Astrocyte (in vitro differentiated cells and primary cell): Measurements from ENCODE around the gene TIAM2. TPM values are rescaled to one million over a fixed set of nuclear protein-coding genes. Genes with fewer than 3 reads are reported as not detected.

ENCODE experiments used
- DNase-seq: peaks from one replicate; pipeline ENCODE4 v3.0.0-alpha.2; 2010; ENCODE audit warnings: low read depth
- FAIRE-seq: peaks from 2 replicates; lab custom pipeline; 2011; peaks lifted over from hg19 to GRCh38; lab: Jason Lieb, UNC
- H2AFZ ChIP-seq: 2 replicates; pipeline ENCODE4 v1.6.0; 2012; ENCODE audit warnings: low read depth, low read length, inconsistent platforms
- H3K27ac ChIP-seq: 2 replicates; pipeline ENCODE4 v1.5.1; 2011; ENCODE audit warnings: low read depth, low read length, inconsistent platforms
- H3K27me3 ChIP-seq: 2 replicates; pipeline ENCODE4 v1.6.0; 2011; ENCODE audit warnings: low read length, inconsistent platforms; ENCODE audit not compliant: insufficient read depth
- H3K36me3 ChIP-seq: 2 replicates; pipeline ENCODE4 v1.5.1; 2011; ENCODE audit warnings: low read length, inconsistent platforms; ENCODE audit not compliant: insufficient read depth
- H3K4me1 ChIP-seq: 2 replicates; pipeline ENCODE4 v1.5.1; 2011; ENCODE audit warnings: low read length, inconsistent platforms; ENCODE audit not compliant: insufficient read depth
- H3K4me2 ChIP-seq: 2 replicates; pipeline ENCODE4 v1.6.0; 2012; ENCODE audit warnings: low read length, inconsistent platforms
- H3K4me3 ChIP-seq: 2 replicates; pipeline ENCODE4 v1.5.1; 2011; ENCODE audit warnings: low read depth, mild to moderate bottlenecking, low read length, inconsistent platforms; ENCODE audit not compliant: insufficient read depth
- H3K79me2 ChIP-seq: 2 replicates; pipeline ENCODE4 v1.6.0; 2012; ENCODE audit warnings: mild to moderate bottlenecking, low read length, inconsistent platforms; ENCODE audit not compliant: insufficient read depth
- H3K9ac ChIP-seq: 2 replicates; pipeline ENCODE4 v1.6.0; 2012; ENCODE audit warnings: mild to moderate bottlenecking, low read length, inconsistent platforms
- H3K9me3 ChIP-seq: 2 replicates; pipeline ENCODE4 v1.5.1; 2012; ENCODE audit warnings: low read depth, mild to moderate bottlenecking, low read length, inconsistent platforms; ENCODE audit not compliant: insufficient read depth
- H4K20me1 ChIP-seq: 2 replicates; pipeline ENCODE4 v1.6.0; 2012; ENCODE audit warnings: low read length, inconsistent platforms; ENCODE audit not compliant: insufficient read depth
- H3K27ac Mint-ChIP-seq: one replicate; pipeline ENCODE4 v1.8.0; 2021; ENCODE audit warnings: mild to moderate bottlenecking, mixed read lengths; ENCODE audit not compliant: unreplicated experiment
- H3K27me3 Mint-ChIP-seq: one replicate; pipeline ENCODE4 v1.8.0; 2021; ENCODE audit warnings: low read depth, mixed read lengths; ENCODE audit not compliant: unreplicated experiment
- H3K36me3 Mint-ChIP-seq: one replicate; pipeline ENCODE4 v1.8.0; 2021; ENCODE audit warnings: low read depth, mixed read lengths; ENCODE audit not compliant: unreplicated experiment
- H3K4me1 Mint-ChIP-seq: one replicate; pipeline ENCODE4 v1.8.0; 2021; ENCODE audit warnings: low read depth, mixed read lengths; ENCODE audit not compliant: unreplicated experiment
- H3K4me3 Mint-ChIP-seq: one replicate; pipeline ENCODE4 v1.8.0; 2021; ENCODE audit warnings: mild to moderate bottlenecking, moderate library complexity, mixed read lengths; ENCODE audit not compliant: unreplicated experiment
- H3K9me3 Mint-ChIP-seq: one replicate; pipeline ENCODE4 v1.8.0; 2021; ENCODE audit warnings: mild to moderate bottlenecking, mixed read lengths; ENCODE audit not compliant: unreplicated experiment
- CTCF ChIP-seq: IDR thresholded peaks from 2 replicates; pipeline ENCODE4 v1.5.1; 2011; ENCODE audit warnings: low read depth, mild to moderate bottlenecking, inconsistent platforms, low read length, moderate library complexity; ENCODE audit not compliant: insufficient read depth
- EZH2 ChIP-seq: IDR thresholded peaks from 2 replicates; pipeline ENCODE4 v1.6.1; 2012; ENCODE audit warnings: mild to moderate bottlenecking, low read length, inconsistent platforms; ENCODE audit not compliant: insufficient read depth
- total RNA-seq: library from RNA; stranded (reverse); gene quantifications from 2 replicates; pipeline ENCODE4 v1.2.1, GENCODE V29; 2021

Gene TIAM2
- total RNA-seq, 1 donor from 2014 or later: 23.6 TPM

- no peak overlapping the region for H3K4me3 Mint-ChIP-seq
- Histone ChIP-seq H4K20me1 (no peaks in the 10 kb centered on the region), H3K79me2 (no peaks in the 10 kb centered on the region), H3K9ac (peak overlapping the region; percentile 60), H2AFZ (no peak overlapping the region), H3K27ac (peak overlapping the region; percentile 75), H3K4me1 (peaks cover 34% of the 10 kb centered on the region), H3K4me2 (peak overlapping the region; percentile 63), H3K27me3 (no peaks in the 10 kb centered on the region), H3K4me3 (peak overlapping the region; percentile 11), H3K36me3 (no peaks in the 10 kb centered on the region), H3K9me3 (no peaks in the 10 kb centered on the region)
- H3K36me3 Mint-ChIP-seq: peaks cover 3% of the 10 kb centered on the region
- H3K27me3 Mint-ChIP-seq: no peaks in the 10 kb centered on the region
- no peaks in the 10 kb centered on the region for H3K9me3 Mint-ChIP-seq
- H3K27ac Mint-ChIP-seq: peak overlapping the region; percentile 77
- TF ChIP-seq CTCF (no peak), EZH2 (no peak)
- peak; percentile 97 for DNase-seq
- H3K4me1 Mint-ChIP-seq: peaks cover 26% of the 10 kb centered on the region
- FAIRE-seq: peak; percentile 97
Observed at GRCh38 chr6:155188707-155189496, 193.8 kb downstream of the TIAM2 start.

- no peak overlapping the region for H2AFZ ChIP-seq
- no peaks in the 10 kb centered on the region for H3K36me3 ChIP-seq
- peaks cover 32% of the 10 kb centered on the region for H3K4me1 ChIP-seq
- no peaks in the 10 kb centered on the region for H3K9me3 Mint-ChIP-seq
- no peak overlapping the region for H3K4me3 Mint-ChIP-seq
- no peak overlapping the region for H3K4me3 ChIP-seq
- H3K9me3 ChIP-seq: no peaks in the 10 kb centered on the region
- no peaks in the 10 kb centered on the region for H3K27me3 Mint-ChIP-seq
- no peak for DNase-seq
- no peaks in the 10 kb centered on the region for H4K20me1 ChIP-seq
- H3K27me3 ChIP-seq: no peaks in the 10 kb centered on the region
- H3K9ac ChIP-seq: no peak overlapping the region
- no peak overlapping the region for H3K4me2 ChIP-seq
- peaks cover 24% of the 10 kb centered on the region for H3K4me1 Mint-ChIP-seq
- TF ChIP-seq CTCF (no peak), EZH2 (no peak)
- no peak overlapping the region for H3K27ac Mint-ChIP-seq
- no peaks in the 10 kb centered on the region for H3K79me2 ChIP-seq
- no peak overlapping the region for H3K27ac ChIP-seq
- peaks cover 6% of the 10 kb centered on the region for H3K36me3 Mint-ChIP-seq
- FAIRE-seq: no peak
Observed at GRCh38 chr6:155190677-155191076, 195.6 kb downstream of the TIAM2 start.

- TF ChIP-seq CTCF (no peak), EZH2 (no peak)
- Histone ChIP-seq H3K9ac (no peak overlapping the region), H4K20me1 (no peaks in the 10 kb centered on the region), H3K4me2 (no peak overlapping the region), H3K79me2 (no peaks in the 10 kb centered on the region), H2AFZ (no peak overlapping the region), H3K27ac (no peak overlapping the region), H3K4me1 (peaks cover 13% of the 10 kb centered on the region), H3K36me3 (no peaks in the 10 kb centered on the region), H3K27me3 (no peaks in the 10 kb centered on the region), H3K4me3 (no peak overlapping the region), H3K9me3 (no peaks in the 10 kb centered on the region)
- DNase-seq (no peak), FAIRE-seq (no peak)
- H3K4me3 Mint-ChIP-seq: no peak overlapping the region
- H3K36me3 Mint-ChIP-seq: peaks cover 19% of the 10 kb centered on the region
- H3K9me3 Mint-ChIP-seq: no peaks in the 10 kb centered on the region
- no peak overlapping the region for H3K27ac Mint-ChIP-seq
- H3K27me3 Mint-ChIP-seq: no peaks in the 10 kb centered on the region
- peaks cover 12% of the 10 kb centered on the region for H3K4me1 Mint-ChIP-seq
Observed at GRCh38 chr6:155193526-155193925, 198.4 kb downstream of the TIAM2 start.
